ENCODE measurements around the gene ZGRF1. TPM values are rescaled to one million over a fixed set of nuclear protein-coding genes. Genes with fewer than 3 reads are reported as not detected.
"Not testable (repeated sequence)": the region's sequence is repeated elsewhere in the genome, so short reads cannot be mapped to it uniquely, and the experiment has no call there.

The ZGRF1 gene
- total RNA-seq, 2 donors from 2014 or later, result 1.0 to 2.0 TPM

GRCh38 chr4:112646632-112647537, 10.2 kb upstream of the ZGRF1 start:
- Histone ChIP-seq H3K4me1 (peaks cover 0 to 12% of the 10 kb centered on the region in 2 donors), H3K4me3 (no peak overlapping the region), H3K9me3 (no peaks in the 10 kb centered on the region), H3K27me3 (no peaks in the 10 kb centered on the region), H3K27ac (no peak overlapping the region), H3K36me3 (peaks cover 57% of the 10 kb centered on the region)
- TF ChIP-seq CTCF (IDR thresholded peaks at IDR 0.05), result no peak
- no peak for DNase-seq (ENCODE audit: low spot score)

GRCh38 chr4:112645541-112646329, 9.0 kb upstream of the ZGRF1 start:
- DNase-seq (ENCODE audit: low spot score), result no peak
- TF ChIP-seq CTCF (IDR thresholded peaks at IDR 0.05), result no peak
- Histone ChIP-seq H3K4me3 (no peak overlapping the region), H3K27me3 (no peaks in the 10 kb centered on the region), H3K4me1 (peaks cover 0 to 15% of the 10 kb centered on the region in 2 donors), H3K9me3 (no peaks in the 10 kb centered on the region), H3K27ac (no peak overlapping the region), H3K36me3 (peaks cover 47% of the 10 kb centered on the region)

GRCh38 chr4:112644595-112645535, 8.2 kb upstream of the ZGRF1 start:
- not testable (repeated sequence) for H3K4me3 ChIP-seq; DNase-seq (ENCODE audit: low spot score); H3K27me3 ChIP-seq; H3K27ac ChIP-seq; H3K9me3 ChIP-seq
- Histone ChIP-seq H3K36me3 (peaks cover 42% of the 10 kb centered on the region), H3K4me1 (peaks cover 0 to 15% of the 10 kb centered on the region in 2 donors)

- Histone ChIP-seq H3K27ac (no peak overlapping the region), H3K9me3 (no peaks in the 10 kb centered on the region), H3K27me3 (no peaks in the 10 kb centered on the region), H3K4me1 (peaks cover 0 to 27% of the 10 kb centered on the region in 2 donors), H3K36me3 (peaks cover 27% of the 10 kb centered on the region), H3K4me3 (no peak overlapping the region)
- no peak for TF ChIP-seq CTCF (IDR thresholded peaks at IDR 0.05)
- DNase-seq (ENCODE audit: low spot score), result no peak
Observed at GRCh38 chr4:112642526-112642925, 5.8 kb upstream of the ZGRF1 start.

- Histone ChIP-seq H3K4me1 (peaks cover 0 to 29% of the 10 kb centered on the region in 2 donors), H3K36me3 (no peaks in the 10 kb centered on the region), H3K27ac (peak overlapping the region; percentile 90 to 93), H3K4me3 (peak overlapping the region; percentile 58 to 70), H3K27me3 (no peaks in the 10 kb centered on the region), H3K9me3 (no peaks in the 10 kb centered on the region)
- no peak for DNase-seq (ENCODE audit: low spot score)
- TF ChIP-seq CTCF (IDR thresholded peaks at IDR 0.05), result peak in 1 of 2 donors; percentile 10
Observed at GRCh38 chr4:112637552-112637866, 800 bp upstream of the ZGRF1 start.
